ENCODE results near the gene PRR33. TPM values are rescaled to one million over a fixed set of nuclear protein-coding genes. Genes with fewer than 3 reads are reported as not detected.

PRR33 gene
- total RNA-seq, 2 experiments from 2014 or later = 0.16 to 0.20 TPM

DNA sequence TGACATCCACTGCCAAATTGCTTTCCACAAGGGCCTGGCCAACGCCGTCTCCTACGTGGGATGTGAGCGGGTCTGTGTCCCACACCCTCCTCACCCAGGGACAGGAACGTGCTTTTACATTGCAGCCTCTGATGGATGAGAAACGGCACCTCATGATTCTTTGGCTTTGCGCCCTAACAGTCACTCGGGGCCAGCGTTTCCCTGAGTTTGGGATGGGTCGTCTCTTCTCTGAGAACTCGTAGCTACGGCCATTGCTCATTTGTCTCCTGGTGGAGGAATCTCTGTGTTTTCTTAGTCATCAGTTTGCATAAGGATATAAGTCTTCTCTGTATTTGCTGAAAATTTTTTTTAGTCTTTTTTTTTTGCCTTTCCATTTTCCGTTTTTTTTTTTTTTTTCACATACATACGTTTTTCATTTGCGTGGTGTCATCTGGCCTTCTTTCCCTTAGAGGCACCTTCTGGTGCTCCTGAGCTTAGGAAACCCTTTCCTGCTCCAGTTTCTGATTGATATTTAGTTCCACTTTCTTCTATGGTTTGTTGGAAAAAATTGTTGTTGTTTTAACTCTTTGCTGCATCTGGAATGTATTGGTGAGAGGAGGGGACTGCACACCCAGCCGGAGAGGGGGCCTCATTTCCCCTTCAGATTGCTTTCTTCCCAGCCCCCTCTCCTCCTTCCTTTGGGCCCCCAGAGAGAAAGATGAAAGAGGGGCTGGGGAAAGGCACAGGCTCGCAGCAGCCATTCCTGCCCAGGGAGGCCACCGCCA lies 39.8 kb upstream of the PRR33 start:
- Mint-ChIP-seq H3K4me1 (ENCODE audit: low read depth) (peaks cover 2% of the 10 kb centered on the region), H3K27me3 (no peaks in the 10 kb centered on the region), H3K27ac (no peak overlapping the region), H3K4me3 (no peak overlapping the region), H3K9me3 (no peaks in the 10 kb centered on the region), H3K36me3 (ENCODE audit: low read depth) (no peaks in the 10 kb centered on the region)
- ATAC-seq (no peak), DNase-seq (no peak)
- ChIA-PET CTCF (interaction anchor here (1.2 kb wide), 1 partner anchor 49 kb away, joined by 3 read pairs; no protein-coding TSS in a partner anchor), POLR2A (no interaction called here)
- TF ChIP-seq, protein P1, sequence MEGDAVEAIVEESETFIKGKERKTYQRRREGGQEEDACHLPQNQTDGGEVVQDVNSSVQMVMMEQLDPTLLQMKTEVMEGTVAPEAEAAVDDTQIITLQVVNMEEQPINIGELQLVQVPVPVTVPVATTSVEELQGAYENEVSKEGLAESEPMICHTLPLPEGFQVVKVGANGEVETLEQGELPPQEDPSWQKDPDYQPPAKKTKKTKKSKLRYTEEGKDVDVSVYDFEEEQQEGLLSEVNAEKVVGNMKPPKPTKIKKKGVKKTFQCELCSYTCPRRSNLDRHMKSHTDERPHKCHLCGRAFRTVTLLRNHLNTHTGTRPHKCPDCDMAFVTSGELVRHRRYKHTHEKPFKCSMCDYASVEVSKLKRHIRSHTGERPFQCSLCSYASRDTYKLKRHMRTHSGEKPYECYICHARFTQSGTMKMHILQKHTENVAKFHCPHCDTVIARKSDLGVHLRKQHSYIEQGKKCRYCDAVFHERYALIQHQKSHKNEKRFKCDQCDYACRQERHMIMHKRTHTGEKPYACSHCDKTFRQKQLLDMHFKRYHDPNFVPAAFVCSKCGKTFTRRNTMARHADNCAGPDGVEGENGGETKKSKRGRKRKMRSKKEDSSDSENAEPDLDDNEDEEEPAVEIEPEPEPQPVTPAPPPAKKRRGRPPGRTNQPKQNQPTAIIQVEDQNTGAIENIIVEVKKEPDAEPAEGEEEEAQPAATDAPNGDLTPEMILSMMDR (IDR thresholded peaks at IDR 0.05) = no peak
- intact Hi-C loops (cut with micrococcal nuclease) = no loop called here

DNA sequence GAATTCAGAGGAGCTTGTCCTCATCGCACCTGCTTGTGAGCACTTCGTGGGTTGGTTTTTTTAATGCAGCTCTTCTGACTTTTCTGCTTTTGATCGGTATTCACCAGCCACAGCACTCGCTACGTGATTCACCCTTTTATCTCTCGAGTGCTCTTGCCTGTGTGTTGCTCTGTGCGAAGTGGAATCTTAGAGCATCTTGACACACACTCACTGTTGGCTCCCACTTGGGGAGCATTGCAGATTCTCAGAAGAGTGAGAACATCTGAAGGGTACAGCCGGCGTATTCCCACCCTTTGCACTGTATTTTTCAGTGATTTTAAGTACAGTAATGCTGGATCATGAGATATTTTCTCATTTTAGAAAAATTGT lies 38.8 kb upstream of the PRR33 start:
- ChIA-PET POLR2A (interaction anchor here (0.7 kb wide), 1 partner anchor 114 kb away, joined by 3 read pairs; no protein-coding TSS in a partner anchor), CTCF (interaction anchor here (0.6 kb wide), 1 partner anchor 252 kb away, joined by 3 read pairs; no protein-coding TSS in a partner anchor)
- H3K27ac Mint-ChIP-seq = no peak overlapping the region
- TF ChIP-seq, protein P1 (IDR thresholded peaks at IDR 0.05) = no peak
- no peak for DNase-seq
- intact Hi-C loops (cut with micrococcal nuclease) = no loop called here
- no peaks in the 10 kb centered on the region for H3K9me3 Mint-ChIP-seq
- H3K4me3 Mint-ChIP-seq = no peak overlapping the region
- H3K4me1 Mint-ChIP-seq (ENCODE audit: low read depth) = peaks cover 2% of the 10 kb centered on the region
- no peaks in the 10 kb centered on the region for H3K36me3 Mint-ChIP-seq (ENCODE audit: low read depth)
- peak; percentile 51 for ATAC-seq
- no peaks in the 10 kb centered on the region for H3K27me3 Mint-ChIP-seq

DNA sequence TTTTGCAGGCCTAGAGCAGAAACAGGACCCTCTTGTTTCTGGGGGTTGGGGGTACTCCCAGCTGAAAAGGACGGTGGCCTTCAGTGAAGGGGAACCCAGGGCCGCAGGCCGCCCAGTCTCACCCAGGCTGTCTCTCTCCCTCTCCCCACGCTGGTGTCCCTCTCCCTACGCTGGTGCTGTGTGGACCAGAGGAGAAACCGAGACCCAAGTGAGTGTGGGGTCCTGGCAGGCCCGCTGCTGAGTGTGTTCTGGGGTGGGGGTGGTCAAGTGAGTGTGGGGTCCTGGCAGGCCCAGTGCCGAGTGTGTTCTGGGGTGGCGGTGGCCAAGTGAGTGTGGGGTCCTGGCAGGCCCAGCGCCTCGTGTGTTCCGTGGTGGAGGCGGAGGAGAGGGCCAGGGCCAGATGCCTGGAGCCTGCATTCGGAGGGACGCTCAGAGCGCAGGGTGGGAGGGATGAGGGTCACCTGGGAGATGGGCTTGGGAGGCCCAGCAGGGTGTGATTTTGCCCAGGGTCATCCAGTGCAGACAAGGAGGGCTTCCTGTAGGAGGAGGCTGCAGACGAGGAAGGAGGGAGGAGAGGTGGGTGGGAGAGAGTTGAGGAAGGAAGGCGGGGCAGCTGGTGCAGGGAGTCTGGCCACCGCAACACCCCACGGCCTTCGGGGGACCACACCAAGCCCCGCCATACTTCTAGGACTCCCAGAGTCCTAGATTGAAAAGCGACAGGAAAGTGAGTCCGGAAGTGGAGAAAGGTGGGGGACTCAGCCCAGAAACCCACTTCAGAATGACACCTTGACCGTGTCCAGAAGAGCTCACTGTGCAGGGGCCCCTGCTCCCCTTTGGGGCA lies 38.1 kb upstream of the PRR33 start:
- Mint-ChIP-seq H3K36me3 (ENCODE audit: low read depth) (no peaks in the 10 kb centered on the region), H3K4me1 (ENCODE audit: low read depth) (peaks cover 2% of the 10 kb centered on the region), H3K4me3 (no peak overlapping the region), H3K27me3 (no peaks in the 10 kb centered on the region), H3K9me3 (no peaks in the 10 kb centered on the region), H3K27ac (no peak overlapping the region)
- TF ChIP-seq, protein P1 (IDR thresholded peaks at IDR 0.05) = no peak
- intact Hi-C loops (cut with micrococcal nuclease) = no loop called here
- DNase-seq = no peak
- no peak for ATAC-seq
- POLR2A ChIA-PET = interaction anchor here (0.7 to 0.8 kb wide), 2 partner anchors 68 to 114 kb away, joined by 3 read pairs; partner anchors contain the start of gene H19
- CTCF ChIA-PET = interaction anchor here (0.6 to 2.0 kb wide), 2 partner anchors 47 to 251 kb away, joined by 3 to 5 read pairs; no protein-coding TSS in a partner anchor

DNA sequence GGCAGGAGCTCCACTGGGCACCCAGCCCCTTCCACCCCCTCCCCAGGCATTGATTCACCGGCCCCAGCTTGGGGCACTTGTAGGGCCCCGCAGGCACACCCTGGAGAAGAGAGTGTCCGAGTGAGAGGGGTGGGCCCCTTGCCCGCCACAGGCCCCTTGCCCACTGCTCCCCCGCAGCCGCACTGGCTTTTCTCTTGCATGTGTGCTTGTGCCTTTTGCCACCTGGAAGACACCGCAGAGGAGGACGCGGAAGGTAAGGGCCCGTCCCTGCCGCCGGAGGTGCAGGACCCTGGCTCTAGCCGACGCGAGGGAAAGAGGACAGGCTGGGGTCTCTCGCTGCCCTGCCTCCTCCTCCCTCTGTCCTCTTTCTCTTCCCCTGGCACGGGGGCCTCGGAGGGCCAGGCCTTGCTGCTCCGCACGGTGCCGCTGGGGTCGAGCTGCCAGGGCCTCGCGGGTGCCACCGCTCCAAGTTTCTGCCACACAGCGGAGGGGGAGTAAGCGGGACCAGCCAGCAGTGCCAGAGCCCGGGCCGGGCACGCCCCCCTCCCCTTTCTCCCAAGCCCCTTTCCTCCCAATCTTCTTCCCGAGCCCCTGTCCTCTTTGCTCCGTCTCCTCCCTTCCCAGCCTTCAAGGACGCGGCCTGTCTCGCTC lies 37.3 kb upstream of the PRR33 start:
- no peak overlapping the region for H3K27ac Mint-ChIP-seq
- ChIA-PET POLR2A (interaction anchor here (0.8 kb wide), 1 partner anchor 69 kb away, joined by 3 read pairs; the partner anchor contains the start of gene H19), CTCF (interaction anchor here (2.0 kb wide), 1 partner anchor 47 kb away, joined by 5 read pairs; no protein-coding TSS in a partner anchor)
- intact Hi-C loops (cut with micrococcal nuclease) = no loop called here
- DNase-seq (no peak), ATAC-seq (no peak)
- no peak overlapping the region for H3K4me3 Mint-ChIP-seq
- H3K36me3 Mint-ChIP-seq (ENCODE audit: low read depth) = no peaks in the 10 kb centered on the region
- no peaks in the 10 kb centered on the region for H3K9me3 Mint-ChIP-seq
- TF ChIP-seq, protein P1 (IDR thresholded peaks at IDR 0.05) = no peak
- no peaks in the 10 kb centered on the region for H3K27me3 Mint-ChIP-seq
- H3K4me1 Mint-ChIP-seq (ENCODE audit: low read depth) = peaks cover 2% of the 10 kb centered on the region

Data from activated CD8-positive, alpha-beta T cell treated with anti-CD3 and anti-CD28 coated beads for 36 hours (primary cell).